Activated gamma-delta T cell treated with anti-CD3 and anti-CD28 coated beads, Interleukin-2, amount 50 U/mL, for 16 hours (primary cell): ENCODE results near the gene CAMK2D.
A peak's percentile ranks its signal among the peaks of the same experiment; 100 is the strongest.

Experiments used
- DNase-seq: peaks from one replicate; pipeline ENCODE4 v3.0.0-alpha.2; 2020; ENCODE audit warnings: low read depth

Gene CAMK2D

GRCh38 chr4:113637823-113638561, 123.5 kb downstream of the CAMK2D start:
- DNase-seq: no peak

GRCh38 chr4:113637363-113637762, 124.2 kb downstream of the CAMK2D start:
- no peak for DNase-seq

DNA sequence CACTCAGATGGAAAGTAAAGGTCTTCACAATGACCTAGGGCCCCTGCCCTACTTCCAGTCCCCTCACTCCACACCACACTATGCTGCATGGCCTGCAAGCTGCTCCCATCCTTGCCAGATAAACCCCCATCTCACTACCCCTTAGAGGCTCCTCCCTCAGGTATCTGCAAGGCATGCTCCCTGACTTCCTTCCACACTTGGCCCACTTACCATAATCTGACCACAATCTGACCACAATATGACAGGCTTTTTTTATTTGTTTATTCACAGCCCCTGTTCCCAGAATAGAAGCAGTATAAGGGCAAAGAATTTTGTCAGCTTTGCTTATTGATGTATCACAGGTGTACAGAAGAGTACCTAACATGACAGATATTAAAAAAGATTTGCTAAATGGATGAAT, 124.7 kb downstream of the CAMK2D start:
- peak; percentile 14 for DNase-seq

GRCh38 chr4:113636438-113636818, 125.1 kb downstream of the CAMK2D start:
- DNase-seq: no peak

DNA sequence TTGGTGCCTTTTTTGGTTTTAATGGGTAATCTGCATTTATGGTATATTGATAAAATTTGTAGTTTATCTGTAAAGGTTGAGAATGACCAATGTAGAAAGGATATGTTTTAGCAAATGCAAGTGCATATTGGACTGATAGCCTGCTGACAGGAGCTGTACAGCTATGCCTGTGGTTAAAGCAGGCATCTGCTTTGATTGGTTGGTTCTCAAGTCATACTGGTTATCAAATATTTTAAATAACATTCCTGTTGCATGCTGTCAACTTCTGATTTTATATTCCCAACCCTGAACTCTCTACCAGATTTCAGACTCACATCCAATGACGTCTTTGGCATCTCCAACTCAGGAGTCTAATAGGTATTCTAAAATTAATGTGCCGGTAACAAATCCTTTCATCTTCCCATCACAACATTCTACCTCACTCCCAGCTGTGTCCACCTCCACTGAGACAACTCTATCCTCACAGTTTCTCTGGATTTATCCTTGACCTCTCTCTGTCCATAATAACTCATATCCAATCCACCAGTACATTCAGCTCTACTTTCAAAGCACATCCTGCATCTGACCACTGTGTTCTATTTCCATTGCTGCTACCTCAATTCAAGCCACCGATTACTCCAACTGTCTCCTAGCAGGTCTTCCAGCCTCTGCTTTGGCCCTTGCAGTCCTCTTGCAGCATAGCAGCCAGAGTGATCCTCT, 125.7 kb downstream of the CAMK2D start:
- DNase-seq: no peak

- DNase-seq: no peak
These were observed 127.2 kb downstream of the CAMK2D start for GRCh38 chr4:113634081-113634969.

- DNase-seq: no peak
These were observed 128.1 kb downstream of the CAMK2D start for GRCh38 chr4:113633467-113633866.

DNA sequence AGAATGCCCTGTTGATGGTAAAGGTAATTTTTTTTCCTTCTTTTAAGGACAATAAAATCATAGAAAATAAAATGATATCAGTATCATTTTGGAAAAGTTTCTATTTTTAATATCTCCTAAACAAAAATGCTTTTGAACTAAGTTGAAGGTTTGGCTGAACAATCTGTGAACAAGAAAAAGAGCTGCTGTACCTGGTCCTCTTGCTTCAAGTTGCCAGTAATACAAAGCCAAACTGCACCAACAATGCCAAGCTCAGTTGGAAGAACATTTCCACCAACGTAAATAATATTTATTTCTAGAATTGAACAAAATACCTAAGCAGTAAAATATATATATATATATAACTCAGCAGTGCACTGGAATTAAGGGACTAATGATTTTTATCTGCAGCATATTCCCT, 132.8 kb downstream of the CAMK2D start:
- DNase-seq: no peak

DNA sequence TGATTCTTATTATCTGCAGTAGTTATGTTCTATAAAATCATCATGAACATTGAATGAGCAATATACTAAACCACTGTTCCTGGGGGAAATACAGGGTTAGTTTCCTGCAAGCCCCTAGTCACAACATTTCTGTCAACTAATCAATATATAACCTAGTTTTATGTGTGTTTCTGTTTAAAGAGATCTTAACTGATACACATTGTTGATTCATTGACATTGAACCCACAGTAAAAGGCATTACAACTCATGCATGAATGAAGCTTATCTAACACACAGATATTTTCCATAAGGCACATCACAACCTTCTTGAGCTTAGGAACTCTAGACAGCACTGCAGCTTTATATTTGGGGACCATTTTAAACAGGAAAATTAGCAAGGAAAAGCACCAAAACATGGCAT, 134.2 kb downstream of the CAMK2D start:
- no peak for DNase-seq

GRCh38 chr4:113625902-113626301, 135.6 kb downstream of the CAMK2D start:
- no peak for DNase-seq

- no peak for DNase-seq
These were observed 138.2 kb downstream of the CAMK2D start for GRCh38 chr4:113623274-113623894.

DNA sequence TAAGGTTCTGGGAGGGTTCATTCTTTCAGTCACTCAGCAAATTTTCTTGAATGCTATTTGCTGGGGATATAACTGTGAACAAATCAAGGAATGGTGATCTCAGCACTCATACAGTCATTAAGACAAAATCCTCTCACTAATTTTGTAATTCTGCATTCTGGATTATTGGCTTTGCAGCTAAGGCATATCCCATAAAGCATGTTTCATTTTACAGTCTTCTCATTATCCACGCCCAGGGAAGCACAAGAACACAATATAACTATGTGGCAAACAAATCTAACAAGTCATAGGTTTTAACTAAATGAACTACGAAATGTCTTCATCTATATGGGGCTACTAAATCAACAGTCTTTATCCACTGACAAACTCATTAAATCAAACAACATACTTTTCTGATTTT, 139.9 kb downstream of the CAMK2D start:
- DNase-seq: no peak

DNA sequence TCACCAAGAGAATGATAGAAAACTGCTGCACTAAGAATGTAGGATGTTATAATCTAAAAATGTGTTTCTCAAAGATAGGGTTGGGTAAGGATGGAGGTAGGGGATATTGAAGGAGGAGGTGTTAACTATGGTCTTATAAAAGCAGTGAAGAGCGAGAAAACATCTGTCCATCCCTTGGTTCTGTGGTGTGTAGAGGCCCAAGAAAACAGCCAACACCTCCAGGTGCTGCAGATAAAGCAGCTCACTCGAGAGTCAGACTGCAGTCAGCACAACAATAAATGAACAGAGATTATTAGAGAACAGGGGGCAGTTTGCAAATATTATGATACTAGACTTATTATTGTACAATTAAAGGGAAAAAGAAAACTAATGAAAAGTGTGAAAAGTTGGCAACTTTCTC, 141.5 kb downstream of the CAMK2D start:
- no peak for DNase-seq

GRCh38 chr4:113619526-113619925, 142.0 kb downstream of the CAMK2D start:
- DNase-seq: no peak

GRCh38 chr4:113618205-113618604, 143.3 kb downstream of the CAMK2D start:
- no peak for DNase-seq

GRCh38 chr4:113617195-113617594, 144.3 kb downstream of the CAMK2D start:
- DNase-seq: no peak

- no peak for DNase-seq
These were observed 145.1 kb downstream of the CAMK2D start for GRCh38 chr4:113616443-113616842.

- DNase-seq: no peak
These were observed 147.1 kb downstream of the CAMK2D start for GRCh38 chr4:113614414-113614813.

DNA sequence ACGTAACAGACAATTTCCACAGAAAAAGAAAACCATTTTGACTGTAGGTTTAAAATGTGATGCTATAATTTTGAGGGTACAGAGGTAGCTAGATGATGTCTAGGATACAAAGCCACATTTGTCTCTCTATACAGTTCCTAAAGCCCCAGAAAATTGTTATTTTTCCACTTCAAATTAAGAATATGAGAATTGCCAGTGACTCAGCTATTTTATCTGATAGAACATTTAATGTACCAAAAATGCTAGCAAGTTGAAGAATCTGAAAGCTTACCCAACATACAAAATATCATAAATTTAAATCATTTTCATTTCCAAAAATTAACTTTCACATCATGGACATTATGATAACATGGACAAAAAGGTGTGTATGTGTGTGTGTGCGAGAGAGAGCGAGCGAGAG, 148.0 kb downstream of the CAMK2D start:
- DNase-seq: no peak

GRCh38 chr4:113610537-113610936, 151.0 kb downstream of the CAMK2D start:
- DNase-seq: no peak

- DNase-seq: no peak
These were observed 153.5 kb downstream of the CAMK2D start for GRCh38 chr4:113607998-113608397.

DNA sequence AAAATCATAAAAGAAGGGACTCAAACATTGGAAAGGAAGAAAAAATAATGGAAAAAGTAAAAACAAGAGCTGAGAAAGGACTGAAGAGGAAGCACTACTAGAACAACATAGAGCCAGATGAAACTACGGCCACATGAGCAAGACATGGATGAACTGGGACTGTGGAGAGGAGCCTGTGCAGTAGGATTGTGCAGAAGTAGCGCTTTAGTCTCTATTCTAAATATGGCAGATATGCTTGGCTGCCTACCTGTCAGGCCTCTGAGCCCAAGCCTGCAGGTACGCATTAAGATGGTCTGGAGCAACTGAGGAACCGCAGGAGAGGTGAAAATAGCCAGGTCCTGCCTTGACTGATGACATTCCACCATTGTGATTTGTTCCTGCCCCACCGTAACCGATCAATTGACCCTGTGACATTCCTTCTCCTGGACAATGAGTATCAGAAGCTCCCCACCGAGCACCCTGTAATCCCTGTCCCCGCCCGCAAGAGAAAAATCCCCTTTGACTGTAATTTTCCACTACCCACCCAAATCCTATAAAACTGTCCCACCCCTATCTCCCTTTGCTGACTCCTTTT, 154.3 kb downstream of the CAMK2D start:
- DNase-seq: no peak
